Activated CD4-positive, alpha-beta T cell treated with anti-CD3 and anti-CD28 coated beads, Interleukin-2, amount 10 ng/mL, durations not matched to agents 24 days and 14 days (primary cell): ENCODE data around the gene DLX1. TPM values are rescaled to one million over a fixed set of nuclear protein-coding genes. Genes with fewer than 3 reads are reported as not detected.

ENCODE experiments used
- DNase-seq: peaks from one replicate; pipeline ENCODE4 v3.0.0; 2022
- H3K27ac Mint-ChIP-seq: one replicate; pipeline ENCODE4 v1.8.0; 2022; ENCODE audit warnings: mild to moderate bottlenecking, mixed read lengths
- H3K27me3 Mint-ChIP-seq: one replicate; pipeline ENCODE4 v1.8.0; 2022; ENCODE audit warnings: mixed read lengths
- H3K36me3 Mint-ChIP-seq: one replicate; pipeline ENCODE4 v1.8.0; 2022; ENCODE audit warnings: low read depth, mild to moderate bottlenecking, mixed read lengths
- H3K4me1 Mint-ChIP-seq: one replicate; pipeline ENCODE4 v1.8.0; 2021; ENCODE audit warnings: mixed read lengths
- H3K4me3 Mint-ChIP-seq: one replicate; pipeline ENCODE4 v1.8.0; 2022; ENCODE audit warnings: mild to moderate bottlenecking, moderate library complexity, mixed read lengths
- H3K9me3 Mint-ChIP-seq: one replicate; pipeline ENCODE4 v1.8.0; 2021; ENCODE audit warnings: mixed read lengths
- intact Hi-C: fragments of 100-400 bp; cut with micrococcal nuclease; formaldehyde crosslinking; loops from one replicate; pipeline ENCODE4 v1.15.1; 2023
- total RNA-seq: library from RNA; stranded (reverse); gene quantifications from 2 replicates; pipeline ENCODE4 v1.2.3, GENCODE V29; 2022

Gene DLX1
- total RNA-seq, 1 donor from 2014 or later = not detected

DNA sequence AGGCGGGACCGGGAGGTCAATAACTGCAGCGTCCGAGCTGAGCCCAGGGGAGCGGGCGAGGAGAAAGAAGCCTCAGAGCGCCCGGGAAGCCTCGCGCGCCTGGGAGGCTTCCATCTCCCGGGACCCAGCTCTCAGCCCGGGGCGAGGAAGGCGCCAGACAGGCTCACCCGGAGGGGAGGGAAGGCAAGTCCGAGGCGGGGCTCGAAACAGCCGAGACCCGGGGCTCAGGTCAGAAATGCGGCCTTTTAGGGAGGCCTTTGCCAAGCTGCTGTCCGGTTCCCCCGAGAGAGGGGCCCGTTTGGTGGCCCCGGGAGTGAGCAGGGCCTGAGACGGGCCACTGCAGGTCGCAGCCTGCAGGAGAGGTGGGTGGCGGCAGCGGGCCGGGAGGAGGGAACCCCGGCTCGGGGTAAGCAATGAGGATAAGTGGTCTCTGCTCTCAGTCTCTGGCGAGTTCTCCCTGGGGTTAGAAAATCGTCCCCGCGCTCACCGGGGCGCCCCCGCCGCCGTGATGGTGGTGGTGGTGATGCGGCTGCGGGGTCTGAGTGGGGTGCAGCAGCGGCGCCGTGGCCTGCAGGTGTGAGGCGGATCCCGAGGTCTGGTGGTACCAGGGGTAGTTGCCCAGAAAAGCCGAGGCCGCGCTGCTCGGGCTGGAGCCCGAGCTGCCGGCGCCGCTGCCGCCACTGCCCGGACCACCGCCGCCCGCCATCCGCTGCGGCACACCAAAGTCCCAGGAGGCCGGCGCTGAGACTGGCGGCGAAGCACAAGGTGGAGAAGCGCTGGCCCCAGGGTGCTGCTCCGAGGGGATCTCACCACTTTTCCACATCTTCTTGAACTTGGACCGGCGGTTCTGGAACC is 15.0 kb downstream of the DLX1 start:
- intact Hi-C loops = loop anchor here (5.0 to 10.0 kb wide), 3 partner anchors 286 to 503 kb away; no protein-coding TSS in a partner anchor
- Mint-ChIP-seq H3K4me1 (peaks cover 45% of the 10 kb centered on the region), H3K9me3 (peaks cover 5% of the 10 kb centered on the region), H3K36me3 (peaks cover 5% of the 10 kb centered on the region), H3K27me3 (peaks cover 76% of the 10 kb centered on the region), H3K4me3 (peak overlapping the region; percentile 35), H3K27ac (no peak overlapping the region)
- peak; percentile 61 for DNase-seq

- intact Hi-C loops = loop anchor here (5.0 to 10.0 kb wide), 3 partner anchors 286 to 504 kb away; no protein-coding TSS in a partner anchor
- H3K36me3 Mint-ChIP-seq = peaks cover 4% of the 10 kb centered on the region
- peaks cover 41% of the 10 kb centered on the region for H3K4me1 Mint-ChIP-seq
- peak; percentile 73 for DNase-seq
- peaks cover 5% of the 10 kb centered on the region for H3K9me3 Mint-ChIP-seq
- peak overlapping the region; percentile 85 for H3K4me3 Mint-ChIP-seq
- peaks cover 76% of the 10 kb centered on the region for H3K27me3 Mint-ChIP-seq
- no peak overlapping the region for H3K27ac Mint-ChIP-seq
Measured at GRCh38 chr2:172100935-172101820, 15.9 kb downstream of the DLX1 start.

- peak; percentile 77 for DNase-seq
- H3K27ac Mint-ChIP-seq = peak overlapping the region; percentile 56
- peaks cover 39% of the 10 kb centered on the region for H3K4me1 Mint-ChIP-seq
- peaks cover 77% of the 10 kb centered on the region for H3K27me3 Mint-ChIP-seq
- peaks cover 4% of the 10 kb centered on the region for H3K36me3 Mint-ChIP-seq
- H3K4me3 Mint-ChIP-seq = peak overlapping the region; percentile 85
- intact Hi-C loops = loop anchor here (1.0 to 10.0 kb wide), 5 partner anchors 8 to 505 kb away; partner anchors contain the start of gene DLX1
- H3K9me3 Mint-ChIP-seq = peaks cover 5% of the 10 kb centered on the region
Measured at GRCh38 chr2:172101821-172102390, 16.6 kb downstream of the DLX1 start.

GRCh38 chr2:172102391-172103359 is 17.4 kb downstream of the DLX1 start, which contains the start of gene DLX2:
TSS of gene DLX2 (minus strand) at chr2:172102900. CDS start at chr2:172102538, 362 bp downstream.
- Mint-ChIP-seq H3K4me1 (peaks cover 39% of the 10 kb centered on the region), H3K9me3 (peaks cover 5% of the 10 kb centered on the region), H3K36me3 (peaks cover 4% of the 10 kb centered on the region), H3K4me3 (peak within 1 kb of the TSS; percentile 85), H3K27ac (peak within 1 kb of the TSS; percentile 84), H3K27me3 (peaks cover 76% of the 10 kb centered on the region)
- DNase-seq = peak; percentile 87
- intact Hi-C loops = loop anchor here (1.0 to 10.0 kb wide), 5 partner anchors 8 to 505 kb away; partner anchors contain the start of gene DLX1

DNA sequence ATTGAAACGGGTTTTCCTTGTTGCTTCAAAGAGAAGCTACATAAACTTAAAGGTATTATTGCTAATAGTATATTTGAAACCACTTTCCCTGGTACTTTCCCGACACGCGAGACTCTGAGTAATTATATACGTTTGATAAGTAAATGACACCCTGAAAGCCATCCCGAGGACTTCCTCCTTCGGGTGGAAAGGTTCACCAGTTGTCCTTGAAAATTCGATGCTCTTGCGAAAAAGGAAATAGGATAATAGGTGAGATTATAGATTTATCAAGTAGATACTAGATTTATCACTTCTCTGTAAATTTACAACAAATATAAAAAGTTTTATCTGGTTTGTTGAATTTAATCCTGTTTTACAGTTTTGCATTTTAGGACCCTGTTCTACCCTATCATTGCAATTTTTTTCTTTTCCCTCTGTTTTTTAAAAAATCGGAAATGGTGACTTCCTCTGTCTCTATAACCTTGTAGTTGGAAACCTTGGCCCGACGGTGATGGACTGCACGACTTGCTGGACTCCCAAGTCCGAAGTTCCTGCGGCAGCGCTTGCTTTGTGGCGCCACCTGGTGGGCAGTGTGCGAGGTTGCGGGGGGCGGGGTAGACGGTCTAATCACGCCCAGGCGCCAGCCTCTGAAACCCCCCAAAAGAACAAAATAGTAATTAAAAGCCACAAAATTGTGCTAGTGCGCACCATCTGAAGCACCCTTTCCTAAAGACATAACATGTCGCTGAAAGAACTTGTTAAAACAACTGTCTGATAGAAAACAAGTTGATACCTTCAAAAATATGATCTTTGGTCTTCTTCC is 18.4 kb downstream of the DLX1 start:
- intact Hi-C loops = loop anchor here (1.0 to 10.0 kb wide), 4 partner anchors 289 to 506 kb away; no protein-coding TSS in a partner anchor
- Mint-ChIP-seq H3K36me3 (peaks cover 1% of the 10 kb centered on the region), H3K9me3 (peaks cover under 1% of the 10 kb centered on the region), H3K27ac (peak overlapping the region; percentile 84), H3K27me3 (peaks cover 78% of the 10 kb centered on the region), H3K4me1 (peaks cover 38% of the 10 kb centered on the region), H3K4me3 (peak overlapping the region; percentile 85)
- peak; percentile 92 for DNase-seq

DNA sequence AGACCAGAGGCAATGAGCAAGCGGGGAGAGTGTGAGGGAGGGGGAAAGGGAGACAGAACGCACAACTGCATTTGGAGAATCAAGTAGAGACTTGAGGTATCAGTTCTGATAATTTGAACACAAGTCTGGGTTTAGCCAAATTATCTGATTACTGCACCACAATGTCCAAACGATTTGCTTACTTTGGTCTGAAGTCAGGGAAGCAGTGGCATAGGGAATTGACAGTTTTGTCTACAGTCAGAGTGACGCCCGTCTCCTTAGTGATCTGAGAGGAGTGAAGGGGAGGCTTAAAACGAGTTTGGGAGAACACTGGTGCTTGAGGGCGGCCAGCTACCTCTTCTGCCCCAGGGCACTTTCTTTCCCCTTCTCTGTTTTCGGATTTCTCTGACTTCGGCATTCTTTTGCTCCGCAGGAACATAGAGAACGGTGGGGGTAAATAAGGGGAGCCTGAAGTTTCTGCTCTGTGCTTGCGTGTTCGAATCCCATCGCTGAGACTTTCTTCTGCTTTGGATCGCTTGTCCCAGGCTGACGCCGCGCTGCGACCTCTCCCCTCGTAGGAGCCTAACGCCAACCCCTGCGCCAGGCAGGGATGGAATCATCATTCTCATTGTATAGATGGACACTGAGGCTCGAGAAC is 20.3 kb downstream of the DLX1 start:
- H3K4me1 Mint-ChIP-seq = peaks cover 36% of the 10 kb centered on the region
- peak overlapping the region; percentile 71 for H3K4me3 Mint-ChIP-seq
- H3K27ac Mint-ChIP-seq = no peak overlapping the region
- DNase-seq = peak; percentile 59
- H3K9me3 Mint-ChIP-seq = no peaks in the 10 kb centered on the region
- intact Hi-C loops = loop anchor here (10.0 kb wide), 1 partner anchor 291 kb away; no protein-coding TSS in a partner anchor
- peaks cover 83% of the 10 kb centered on the region for H3K27me3 Mint-ChIP-seq
- no peaks in the 10 kb centered on the region for H3K36me3 Mint-ChIP-seq

- Mint-ChIP-seq H3K27me3 (peaks cover 77% of the 10 kb centered on the region), H3K27ac (no peak overlapping the region), H3K4me3 (peak overlapping the region; percentile 71), H3K36me3 (no peaks in the 10 kb centered on the region), H3K9me3 (no peaks in the 10 kb centered on the region), H3K4me1 (peaks cover 34% of the 10 kb centered on the region)
- DNase-seq = peak; percentile 79
- intact Hi-C loops = loop anchor here (10.0 kb wide), 1 partner anchor 292 kb away; no protein-coding TSS in a partner anchor
Measured at GRCh38 chr2:172106108-172106961, 21.0 kb downstream of the DLX1 start.

DNA sequence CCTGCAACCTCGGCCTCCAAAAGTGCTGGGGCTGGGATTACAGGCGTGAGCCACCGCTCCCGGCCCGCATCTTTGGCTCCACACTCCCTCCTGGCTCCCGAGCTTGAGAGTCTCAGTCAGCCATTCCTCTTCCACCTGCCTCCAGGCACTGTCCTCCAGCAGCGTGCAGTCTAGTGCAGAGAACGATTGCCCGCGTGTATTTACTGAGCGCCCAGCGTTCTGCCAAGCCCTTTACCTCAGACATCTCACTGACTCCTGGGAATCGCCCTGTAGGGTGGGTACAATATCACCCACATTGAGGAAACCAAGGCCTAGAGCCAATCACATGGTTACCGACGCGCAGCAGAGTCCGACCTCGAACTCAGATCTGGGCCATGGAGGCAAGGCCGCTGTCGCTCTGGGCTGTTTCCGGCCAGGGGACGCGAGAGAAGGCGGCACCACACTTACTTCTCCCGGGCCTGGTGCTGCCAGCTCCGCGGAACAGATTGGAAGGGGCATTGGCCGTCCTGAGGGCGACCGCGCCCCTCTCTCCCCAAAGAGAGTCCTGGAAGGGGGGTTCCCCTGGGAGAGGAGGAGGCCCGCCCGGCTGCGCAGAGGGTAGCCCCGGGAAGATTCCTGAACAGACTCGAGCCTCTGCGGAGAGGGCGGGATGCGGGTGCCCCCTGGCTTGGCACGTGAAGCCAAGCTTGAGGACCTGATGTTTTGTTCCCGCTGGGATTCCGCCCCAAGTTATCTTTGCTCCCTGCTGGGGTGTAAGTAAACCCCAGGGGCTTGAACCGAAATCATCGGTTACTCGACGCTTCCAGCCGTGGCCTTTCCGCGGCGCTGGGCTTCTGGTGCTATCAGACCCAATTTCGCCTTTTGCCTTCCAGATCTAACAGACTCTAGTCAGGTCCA is 22.6 kb downstream of the DLX1 start:
- H3K9me3 Mint-ChIP-seq = no peaks in the 10 kb centered on the region
- H3K4me1 Mint-ChIP-seq = peaks cover 23% of the 10 kb centered on the region

DNA sequence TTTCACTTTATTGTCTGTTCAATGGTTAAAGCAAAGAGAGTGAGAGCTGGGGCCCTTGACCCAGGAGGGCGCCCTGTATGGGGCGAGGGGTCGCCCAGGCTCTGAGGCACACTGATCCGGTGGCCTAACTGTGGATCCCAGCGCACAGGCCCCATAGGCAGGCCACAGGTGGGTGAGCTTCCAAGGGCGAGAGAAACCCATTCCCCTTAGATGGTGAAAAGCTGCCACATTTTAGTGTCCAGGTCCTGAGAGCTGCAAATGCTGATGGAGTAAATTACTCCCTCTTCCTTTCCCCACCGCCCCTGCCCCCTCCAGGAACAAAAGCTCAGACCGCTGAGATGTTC is 23.3 kb downstream of the DLX1 start:
- H3K4me1 Mint-ChIP-seq = peaks cover 20% of the 10 kb centered on the region

More for the DNA sequence above, 22.6 kb downstream of the DLX1 start:
- peaks cover 71% of the 10 kb centered on the region for H3K27me3 Mint-ChIP-seq
- intact Hi-C loops = loop anchor here (10.0 kb wide), 1 partner anchor 293 kb away; no protein-coding TSS in a partner anchor
- peak; percentile 58 for DNase-seq
- H3K27ac Mint-ChIP-seq = no peak overlapping the region
- H3K4me3 Mint-ChIP-seq = peak overlapping the region; percentile 12
- no peaks in the 10 kb centered on the region for H3K36me3 Mint-ChIP-seq

More for the DNA sequence above, 23.3 kb downstream of the DLX1 start:
- Mint-ChIP-seq H3K27me3 (peaks cover 68% of the 10 kb centered on the region), H3K27ac (no peak overlapping the region), H3K4me3 (no peak overlapping the region), H3K9me3 (no peaks in the 10 kb centered on the region), H3K36me3 (no peaks in the 10 kb centered on the region)
- no peak for DNase-seq
- intact Hi-C loops = loop anchor here (10.0 kb wide), 1 partner anchor 294 kb away; no protein-coding TSS in a partner anchor
